ENCODE results near the gene RHBDL1. TPM values are rescaled to one million over a fixed set of nuclear protein-coding genes. Genes with fewer than 3 reads are reported as not detected.

RHBDL1 gene
- total and polyA plus RNA-seq, 9 of the 15 experiments (the other 6 are each of a cell fraction or from before 2014, with no cell fraction given), result 0.03 to 5.6 (median 1.3) TPM; not detected in 1

GRCh38 chr16:641326-642188, 33.9 kb upstream of the RHBDL1 start, which contains the start of gene MCRIP2:
TSS of gene MCRIP2 (plus strand) at chr16:641828. CDS start at chr16:641992, 164 bp downstream.
- in situ Hi-C loops (cut with MboI) (no loop called here), intact Hi-C loops (cut with micrococcal nuclease) (loop anchor here (1.0 kb wide), 1 partner anchor 51 kb away; the partner anchor contains the start of gene RAB40C)
- no peaks in the 10 kb centered on the region for H3K9me3 ChIP-seq (replicated peaks; ENCODE audit: control insufficient read depth, insufficient read depth, low read depth, low read length)
- peak; percentile 88 to 94 (median 92) for DNase-seq (ENCODE audit: extremely low read depth in 1 of 4, low spot score in 3 of 4)
- H4K20me1 ChIP-seq (replicated peaks; ENCODE audit: control insufficient read depth, insufficient read depth, low read length), result no peaks in the 10 kb centered on the region
- H3K9me1 ChIP-seq (ENCODE audit: control insufficient read depth, insufficient read depth, low read length), result no peaks in the 10 kb centered on the region
- ATAC-seq, result peak; percentile 86
- peak within 1 kb of the TSS; percentile 91 to 99 for H3K9ac ChIP-seq (ENCODE audit: insufficient read depth in 1 of 2, low read depth in 2 of 2, low read length in 2 of 2)
- BruUV-seq (replicated peaks), result no TSS peak
- ChIA-PET CTCF (ENCODE audit: low intra/inter-chr PET ratio) (no interaction called here), POLR2A (interaction anchor here (0.8 to 2.3 kb wide), 4 partner anchors 10 to 82 kb away, joined by 3 to 13 read pairs (median 6); no protein-coding TSS in a partner anchor)
- H3K27ac ChIP-seq (ENCODE audit: extremely low read depth, low read depth, low read length), result peak within 1 kb of the TSS; percentile 94
- WGBS (ENCODE audit: insufficient coverage, low coverage, missing lambda C conversion rate), result 1% methylated on average over 41 of the region's 81 CpGs
- peak; percentile 77 for FAIRE-seq
- peaks cover 15 to 81% of the 10 kb centered on the region in 2 experiments; a peak in 4 of 5 replicates for H3K4me1 ChIP-seq (replicated peaks in 1 of 2; ENCODE audit: control insufficient read depth in 2 of 2, insufficient read depth in 2 of 2, low read length in 2 of 2)
- H3K36me3 ChIP-seq (ENCODE audit: control insufficient read depth, insufficient read depth, low read length), result peaks cover 32% of the 10 kb centered on the region; the same call in 1 of the 3 replicates
- no peaks in the 10 kb centered on the region for H3K27me3 ChIP-seq (ENCODE audit: control insufficient read depth in 2 of 2, insufficient read depth in 2 of 2, low read length in 2 of 2)
- peak within 1 kb of the TSS; percentile 89 for H3K4me3 ChIP-seq
- peaks cover 59% of the 10 kb centered on the region for H3K79me2 ChIP-seq (ENCODE audit: control insufficient read depth, insufficient read depth, low read length)
- H3K4me2 ChIP-seq (ENCODE audit: insufficient read depth, low read length), result peak within 1 kb of the TSS; percentile 92
- peak within 1 kb of the TSS; percentile 81 for H2AFZ ChIP-seq (ENCODE audit: low read depth, low read length)
- TF ChIP-seq ZBTB5 (IDR thresholded peaks at IDR 0.05) (no peak), E2F5 (CRISPR knock-in tag; IDR thresholded peaks at IDR 0.05) (no peak), BCL6 (CRISPR knock-in tag; IDR thresholded peaks at IDR 0.05) (no peak), CBFA2T2 (conservative IDR thresholded peaks at IDR 0.05) (no peak), FOXK2 (conservative IDR thresholded peaks at IDR 0.05 in 1 of 2, IDR thresholded peaks at IDR 0.05 in 1 of 2; ENCODE audit: low read depth in 2 of 2) (no peak), SMARCE1 (IDR thresholded peaks at IDR 0.05) (no peak), MCM7 (IDR thresholded peaks at IDR 0.05) (no peak), TCFL5 (CRISPR knock-in tag; conservative IDR thresholded peaks at IDR 0.05) (no peak), DPF2 (IDR thresholded peaks at IDR 0.05) (no peak), FOXP1 (CRISPR knock-in tag; IDR thresholded peaks at IDR 0.05) (no peak; the same call in 1 of the 2 replicates), RAD21 (CRISPR knock-in tag; conservative IDR thresholded peaks at IDR 0.05 in 1 of 2, IDR thresholded peaks at IDR 0.05 in 1 of 2) (no peak), TAF15 (IDR thresholded peaks at IDR 0.05; ENCODE audit: low read depth, low read length) (no peak), RBFOX2 (IDR thresholded peaks at IDR 0.05; ENCODE audit: low read depth, low read length) (peak; percentile 83), SETDB1 (IDR thresholded peaks at IDR 0.05; ENCODE audit: low read length) (no peak), MCM3 (IDR thresholded peaks at IDR 0.05) (no peak), ZBTB34 (CRISPR knock-in tag; IDR thresholded peaks at IDR 0.05) (no peak), CXXC5 (CRISPR knock-in tag; IDR thresholded peaks at IDR 0.05) (peak; percentile 97), NCOR1 (IDR thresholded peaks at IDR 0.05) (no peak), SMAD1 (IDR thresholded peaks at IDR 0.05; ENCODE audit: low read depth, low read length, partially characterized antibody) (no peak), GTF2F1 (IDR thresholded peaks at IDR 0.05; ENCODE audit: low read depth, low read length) (no peak)

All from K562 (cell line).